Endometrial microvascular endothelial cells (primary cell): Measurements from ENCODE around the gene HOXD13. TPM values are rescaled to one million over a fixed set of nuclear protein-coding genes. Genes with fewer than 3 reads are reported as not detected.

ENCODE experiments used
- in situ Hi-C: cut with HindIII; loops from 2 replicates; pipeline ENCODE4 v1.10.0; 2017; ENCODE audit warnings: low sequenced_read_pairs, low pct_unique_long_range_greater_than_20kb; ENCODE audit errors: inconsistent ontology term
- total RNA-seq: library from RNA; depleted of rRNA; stranded (reverse); fragments of >200 nt; gene quantifications from one replicate; pipeline ENCODE4 v1.2.3, GENCODE V29; 2015; ENCODE audit errors: inconsistent ontology term

Gene HOXD13
- total RNA-seq: not detected

DNA sequence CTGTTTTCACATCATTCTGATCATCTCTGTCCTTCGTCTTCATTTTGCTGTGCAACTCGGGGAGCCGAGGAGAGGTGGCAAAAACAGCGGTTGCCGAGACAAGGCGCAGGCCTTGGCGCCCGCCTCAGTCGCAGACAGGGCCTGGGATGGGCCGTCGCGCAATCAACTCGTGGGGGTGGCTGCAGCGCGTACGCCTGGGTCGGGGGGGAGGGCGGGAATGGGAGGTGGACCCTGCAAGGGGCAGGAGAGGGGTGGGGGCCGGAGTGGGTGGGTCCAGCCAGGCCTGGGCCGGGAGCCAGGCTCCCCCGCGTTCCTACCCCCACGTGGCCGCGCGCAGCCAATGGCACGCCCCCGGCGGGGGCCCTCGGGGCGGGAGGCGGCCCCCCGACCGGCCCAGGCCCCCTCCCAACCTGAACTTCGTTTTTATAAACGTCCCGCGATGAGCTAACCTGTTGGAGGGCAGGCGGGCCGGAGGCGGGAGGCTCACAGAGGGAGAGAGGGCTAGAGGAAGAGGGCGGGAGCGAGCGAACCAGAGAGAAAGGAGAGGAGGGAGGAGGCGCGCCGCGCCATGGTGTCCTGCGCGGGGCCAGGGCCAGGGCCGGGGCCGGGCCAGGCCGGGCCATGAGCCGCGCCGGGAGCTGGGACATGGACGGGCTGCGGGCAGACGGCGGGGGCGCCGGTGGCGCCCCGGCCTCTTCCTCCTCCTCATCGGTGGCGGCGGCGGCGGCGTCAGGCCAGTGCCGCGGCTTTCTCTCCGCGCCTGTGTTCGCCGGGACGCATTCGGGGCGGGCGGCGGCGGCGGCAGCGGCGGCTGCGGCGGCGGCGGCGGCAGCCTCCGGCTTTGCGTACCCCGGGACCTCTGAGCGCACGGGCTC, at the start of gene HOXD13:
TSS of gene HOXD13 (plus strand) at position 452 of the 875 bp plus-strand sequence. CDS start at position 622, 170 bp downstream.
- in situ Hi-C loops: no loop called here

DNA sequence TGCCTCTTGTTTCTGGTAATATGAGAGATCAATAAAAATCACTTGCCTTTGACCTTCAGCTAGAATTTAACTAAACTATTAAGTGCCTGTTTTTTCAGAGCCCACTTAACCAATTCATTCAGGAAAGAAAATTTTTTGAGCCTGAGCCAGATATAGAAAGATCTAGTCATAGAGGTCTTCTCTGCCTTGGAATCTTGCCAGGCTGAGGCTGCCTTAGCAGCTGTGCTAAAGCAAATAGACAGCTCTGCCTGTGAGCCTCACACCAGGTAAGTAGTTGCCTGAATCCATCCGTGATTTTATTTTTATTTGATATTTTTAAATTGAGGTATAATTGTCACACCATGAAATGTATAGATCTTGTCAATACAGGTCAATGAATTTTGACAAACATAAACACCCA, 36.1 kb upstream of the HOXD13 start:
- in situ Hi-C loops: no loop called here

GRCh38 chr2:176063958-176064357, 28.6 kb upstream of the HOXD13 start:
- in situ Hi-C loops: no loop called here

GRCh38 chr2:176066645-176067588, 25.6 kb upstream of the HOXD13 start:
- in situ Hi-C loops: no loop called here

- in situ Hi-C loops: no loop called here
These were observed 24.7 kb upstream of the HOXD13 start for GRCh38 chr2:176067589-176068418.

DNA sequence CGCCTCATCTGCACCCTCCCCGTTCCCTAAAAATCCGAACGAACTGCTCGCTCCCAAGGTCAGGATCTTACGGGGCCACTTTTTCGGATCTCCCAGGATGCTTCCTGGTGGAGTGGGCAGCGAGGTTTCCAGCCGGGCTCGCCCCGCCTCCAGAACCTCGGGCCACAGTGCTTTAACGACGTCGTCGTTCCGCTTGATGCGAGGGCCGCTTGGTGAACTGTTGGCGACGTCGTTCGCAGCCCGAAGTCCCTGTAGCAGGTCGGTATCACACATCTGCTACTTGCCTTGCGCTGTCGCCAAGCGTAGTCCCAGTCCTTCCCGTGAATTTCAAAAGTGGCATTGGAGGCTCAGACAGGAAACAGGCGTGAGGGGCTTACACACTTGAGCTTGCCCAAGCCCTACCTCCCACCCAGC, 24.1 kb upstream of the HOXD13 start:
- in situ Hi-C loops: no loop called here

GRCh38 chr2:176071330-176072291, 20.9 kb upstream of the HOXD13 start:
- in situ Hi-C loops: no loop called here

- in situ Hi-C loops: no loop called here
These were observed 20.2 kb upstream of the HOXD13 start for GRCh38 chr2:176072292-176072669.

DNA sequence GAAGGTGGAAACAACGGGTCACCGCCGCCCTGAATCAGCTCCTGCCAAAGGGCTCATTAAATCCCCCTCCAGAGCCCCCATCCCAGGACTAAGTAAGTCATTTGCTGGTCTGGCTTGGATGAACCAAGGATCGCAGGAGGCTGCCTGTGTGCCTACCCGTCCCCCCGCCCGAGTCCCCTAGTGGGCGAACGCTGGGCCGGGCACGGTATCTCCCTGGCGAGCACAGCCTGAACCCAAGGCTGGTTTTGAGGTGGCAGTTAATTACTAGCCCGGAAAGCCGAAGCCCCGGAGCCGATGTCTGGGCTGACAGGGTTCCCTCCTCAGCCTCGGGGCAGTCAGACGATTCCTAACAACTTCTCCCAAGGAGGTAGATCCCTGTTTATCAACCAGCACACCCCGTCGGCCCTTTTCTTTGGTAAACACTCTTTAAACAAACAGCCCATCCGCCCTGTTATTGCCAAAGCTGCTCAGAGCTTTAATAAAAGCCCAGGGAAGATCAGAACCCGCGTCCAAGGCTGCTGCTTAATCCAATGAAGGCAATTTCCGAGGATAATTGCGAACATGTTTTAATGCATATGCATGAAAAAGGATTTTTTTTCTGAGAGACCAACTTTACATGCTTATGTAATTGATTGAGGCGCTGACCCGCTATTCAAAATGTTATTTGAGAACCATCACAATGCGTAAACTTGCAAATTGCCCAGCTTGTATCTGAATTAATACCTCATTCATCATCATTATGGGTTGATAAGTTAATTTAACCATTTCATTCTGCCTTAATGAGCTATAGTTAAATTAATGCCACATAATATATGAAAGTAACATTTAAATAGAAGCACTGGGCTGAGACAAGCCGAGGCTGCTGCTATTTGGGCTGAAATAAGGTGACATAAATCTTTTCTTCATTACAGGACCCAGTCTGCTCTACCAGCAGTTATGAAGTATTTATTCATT, 19.3 kb upstream of the HOXD13 start:
- in situ Hi-C loops: no loop called here

GRCh38 chr2:176074919-176075425, 17.5 kb upstream of the HOXD13 start:
- in situ Hi-C loops: no loop called here

- in situ Hi-C loops: no loop called here
These were observed 17.0 kb upstream of the HOXD13 start for GRCh38 chr2:176075481-176075880.

- in situ Hi-C loops: no loop called here
These were observed 16.5 kb upstream of the HOXD13 start for GRCh38 chr2:176076063-176076462.

GRCh38 chr2:176076796-176077195, 15.7 kb upstream of the HOXD13 start:
- in situ Hi-C loops: no loop called here

- in situ Hi-C loops: no loop called here
These were observed 13.8 kb upstream of the HOXD13 start for GRCh38 chr2:176078541-176079284.

DNA sequence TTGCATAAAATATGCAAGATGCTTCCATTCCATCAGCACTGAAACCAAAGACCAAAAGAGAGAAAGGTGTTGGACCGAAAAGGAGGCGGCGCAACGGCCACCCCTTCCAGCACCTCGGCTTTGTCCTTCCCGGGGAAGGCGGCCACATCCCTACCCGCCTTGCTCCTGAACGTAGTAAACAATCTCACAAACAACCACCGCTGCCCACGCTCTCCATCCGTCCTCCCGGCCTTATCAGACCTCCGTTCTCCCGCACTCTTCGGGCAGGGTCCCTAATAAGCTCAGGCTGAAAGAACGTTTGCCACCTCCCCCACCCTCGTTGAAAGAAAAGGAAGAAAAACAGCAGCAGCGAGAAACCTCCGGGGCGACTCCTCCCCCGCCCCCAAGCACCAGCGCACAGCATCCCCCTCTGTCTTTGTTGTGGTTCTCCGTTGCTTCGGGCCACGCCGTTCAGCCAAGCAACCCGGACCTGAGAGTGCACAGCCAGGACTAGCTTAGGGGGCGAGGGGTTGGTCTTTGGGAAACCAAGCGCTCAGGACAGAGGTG, 13.2 kb upstream of the HOXD13 start:
- in situ Hi-C loops: no loop called here
